ENCODE data around the gene KCTD20.
"Not testable (repeated sequence)": the region's sequence is repeated elsewhere in the genome, so short reads cannot be mapped to it uniquely, and the experiment has no call there.

The KCTD20 gene

GRCh38 chr6:36445621-36446020 is 2.8 kb downstream of the KCTD20 start:
- no peak for DNase-seq

- not testable (repeated sequence) for DNase-seq
Observed at GRCh38 chr6:36449173-36449572, 6.4 kb downstream of the KCTD20 start.

GRCh38 chr6:36452897-36453296 is 10.1 kb downstream of the KCTD20 start:
- DNase-seq = not testable (repeated sequence)

GRCh38 chr6:36455486-36456027 is 12.8 kb downstream of the KCTD20 start:
- DNase-seq = no peak

- DNase-seq = no peak
Observed at GRCh38 chr6:36459501-36459900, 16.7 kb downstream of the KCTD20 start.

GRCh38 chr6:36460916-36461315 is 18.1 kb downstream of the KCTD20 start:
- DNase-seq = no peak

- no peak for DNase-seq
Observed at GRCh38 chr6:36461646-36462045, 18.8 kb downstream of the KCTD20 start.

- no peak for DNase-seq
Observed at GRCh38 chr6:36463676-36464075, 20.9 kb downstream of the KCTD20 start.

- DNase-seq = no peak
Observed at GRCh38 chr6:36464233-36464632, 21.4 kb downstream of the KCTD20 start.

GRCh38 chr6:36467625-36468024 is 24.8 kb downstream of the KCTD20 start:
- no peak for DNase-seq

- no peak for DNase-seq
Observed at GRCh38 chr6:36469148-36469661, 26.4 kb downstream of the KCTD20 start.

GRCh38 chr6:36469946-36470345 is 27.1 kb downstream of the KCTD20 start:
- no peak for DNase-seq

GRCh38 chr6:36478051-36478526 is 35.3 kb downstream of the KCTD20 start:
- DNase-seq = no peak

GRCh38 chr6:36479256-36479655 is 36.5 kb downstream of the KCTD20 start:
- DNase-seq = no peak

GRCh38 chr6:36483326-36483725 is 40.5 kb downstream of the KCTD20 start:
- DNase-seq = not testable (repeated sequence)

GRCh38 chr6:36484736-36485135 is 41.9 kb downstream of the KCTD20 start:
- DNase-seq = no peak

GRCh38 chr6:36487698-36488097 is 44.9 kb downstream of the KCTD20 start:
- no peak for DNase-seq

GRCh38 chr6:36488221-36488620 is 45.4 kb downstream of the KCTD20 start:
- no peak for DNase-seq

GRCh38 chr6:36489426-36489825 is 46.6 kb downstream of the KCTD20 start:
- DNase-seq = no peak

- DNase-seq = no peak
Observed at GRCh38 chr6:36491378-36491965, 48.7 kb downstream of the KCTD20 start.

- DNase-seq = no peak
Observed at GRCh38 chr6:36492092-36492491, 49.3 kb downstream of the KCTD20 start.

- no peak for DNase-seq
Observed at GRCh38 chr6:36492621-36493020, 49.8 kb downstream of the KCTD20 start.

GRCh38 chr6:36493319-36493718 is 50.5 kb downstream of the KCTD20 start:
- no peak for DNase-seq

GRCh38 chr6:36493859-36494258 is 51.1 kb downstream of the KCTD20 start:
- DNase-seq = no peak

- no peak for DNase-seq
Observed at GRCh38 chr6:36495086-36495485, 52.3 kb downstream of the KCTD20 start.

Measured in stimulated activated CD8-positive, alpha-beta memory T cell treated with anti-CD3 and anti-CD28 coated beads, Interleukin-4, amount 100 ng/mL, for 48 hours (primary cell).